OCI-LY7 (cell line): ENCODE data around the gene ZDHHC4.

Source experiments
- EZH2phosphoT487 ChIP-seq: fragments of 200-600 bp; sonication (generic); IDR thresholded peaks from 2 replicates; pipeline ENCODE4 v1.6.1; 2018; ENCODE audit warnings: low read depth, borderline replicate concordance, mild to moderate bottlenecking, mixed run types, antibody characterized with exemption, low read length, moderate library complexity, mixed read lengths
- TF ChIP-seq, protein P1 (sequence below): fragments of 200-600 bp; sonication (generic); conservative IDR thresholded peaks from 2 replicates; pipeline ENCODE4 v1.5.1; 2014; ENCODE audit warnings: mild to moderate bottlenecking, antibody characterized with exemption, low read length, moderate library complexity, mixed read lengths

DNA sequence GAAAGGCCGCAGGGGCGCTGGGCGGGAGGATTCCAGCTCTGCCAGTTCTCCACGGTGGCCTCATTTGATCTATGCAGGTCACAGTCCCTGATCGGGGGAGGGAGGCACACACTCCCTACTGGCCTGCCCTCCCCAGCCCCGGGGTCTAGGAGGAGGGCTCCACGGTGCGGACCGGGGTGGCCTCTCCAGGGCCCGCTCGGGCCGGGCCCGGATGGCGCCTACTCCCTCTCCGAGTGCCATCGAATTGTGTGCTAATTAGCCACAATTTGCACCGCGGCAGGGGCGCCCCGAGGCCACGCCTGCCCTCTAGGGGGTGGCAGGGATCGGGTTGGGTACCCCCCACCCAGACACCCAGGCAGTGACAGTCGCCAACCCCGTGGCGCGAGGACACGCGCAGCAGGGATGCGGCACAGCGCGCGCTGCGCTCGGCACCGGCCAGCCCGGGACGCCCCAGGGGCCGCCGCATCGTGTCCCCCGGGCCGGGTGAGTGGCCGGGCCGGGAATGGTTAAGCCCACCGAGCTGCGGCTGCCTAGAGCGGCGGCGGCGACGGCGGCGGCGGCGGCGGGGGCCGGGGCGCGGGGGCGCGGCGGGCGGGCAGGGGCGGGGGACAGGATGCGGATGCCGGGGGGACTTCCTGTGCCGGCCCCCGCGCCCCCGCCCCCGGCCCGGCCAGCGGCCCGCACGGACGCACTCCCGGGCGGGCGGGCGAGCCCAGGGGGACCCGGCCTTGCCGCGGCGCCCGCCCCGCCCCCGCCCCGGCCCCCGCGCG is 37.9 kb downstream of the ZDHHC4 start, which contains the start of gene ZNF853:
- TF ChIP-seq, protein P1, sequence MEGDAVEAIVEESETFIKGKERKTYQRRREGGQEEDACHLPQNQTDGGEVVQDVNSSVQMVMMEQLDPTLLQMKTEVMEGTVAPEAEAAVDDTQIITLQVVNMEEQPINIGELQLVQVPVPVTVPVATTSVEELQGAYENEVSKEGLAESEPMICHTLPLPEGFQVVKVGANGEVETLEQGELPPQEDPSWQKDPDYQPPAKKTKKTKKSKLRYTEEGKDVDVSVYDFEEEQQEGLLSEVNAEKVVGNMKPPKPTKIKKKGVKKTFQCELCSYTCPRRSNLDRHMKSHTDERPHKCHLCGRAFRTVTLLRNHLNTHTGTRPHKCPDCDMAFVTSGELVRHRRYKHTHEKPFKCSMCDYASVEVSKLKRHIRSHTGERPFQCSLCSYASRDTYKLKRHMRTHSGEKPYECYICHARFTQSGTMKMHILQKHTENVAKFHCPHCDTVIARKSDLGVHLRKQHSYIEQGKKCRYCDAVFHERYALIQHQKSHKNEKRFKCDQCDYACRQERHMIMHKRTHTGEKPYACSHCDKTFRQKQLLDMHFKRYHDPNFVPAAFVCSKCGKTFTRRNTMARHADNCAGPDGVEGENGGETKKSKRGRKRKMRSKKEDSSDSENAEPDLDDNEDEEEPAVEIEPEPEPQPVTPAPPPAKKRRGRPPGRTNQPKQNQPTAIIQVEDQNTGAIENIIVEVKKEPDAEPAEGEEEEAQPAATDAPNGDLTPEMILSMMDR, result no peak
- TF ChIP-seq EZH2phosphoT487, result no peak
